ENCODE measurements around the gene PKDREJ.
A peak's percentile ranks its signal among the peaks of the same experiment; 100 is the strongest.

The PKDREJ gene

GRCh38 chr22:46299101-46299500 is 36.0 kb upstream of the PKDREJ start:
- TF ChIP-seq ZNF274 (IDR thresholded peaks at IDR 0.05; ENCODE audit: low read depth, low read length), result no peak
- no peak for TF ChIP-seq SUZ12 (IDR thresholded peaks at IDR 0.05; ENCODE audit: extremely low read depth, insufficient read depth, insufficient read length)
- peaks cover 12% of the 10 kb centered on the region for H3K4me1 ChIP-seq (ENCODE audit: insufficient read depth, insufficient read length)
- no peaks in the 10 kb centered on the region for H3K27me3 ChIP-seq (ENCODE audit: insufficient read depth, insufficient read length)
- peaks cover 40% of the 10 kb centered on the region for H3K36me3 ChIP-seq (ENCODE audit: insufficient read depth, insufficient read length, low read length)
- H3K9me3 ChIP-seq (ENCODE audit: insufficient read depth, low read length), result no peaks in the 10 kb centered on the region
- H3K9ac ChIP-seq (ENCODE audit: insufficient read length, low read depth), result peak overlapping the region; percentile 5
- H3K4me3 ChIP-seq (ENCODE audit: insufficient read length, low read depth), result no peak overlapping the region
- DNase-seq (ENCODE audit: low read depth, low spot score), result no peak

- TF ChIP-seq ZNF274 (IDR thresholded peaks at IDR 0.05; ENCODE audit: low read depth, low read length) (no peak), SUZ12 (IDR thresholded peaks at IDR 0.05; ENCODE audit: extremely low read depth, insufficient read depth, insufficient read length) (no peak), YY1 (IDR thresholded peaks at IDR 0.05; ENCODE audit: insufficient read depth, insufficient read length) (no peak)
- H3K4me1 ChIP-seq (ENCODE audit: insufficient read depth, insufficient read length), result peaks cover 14% of the 10 kb centered on the region
- DNase-seq (ENCODE audit: low read depth, low spot score), result peak; percentile 3
These were observed 34.1 kb upstream of the PKDREJ start for GRCh38 chr22:46297151-46297812.

GRCh38 chr22:46296257-46297150 is 33.4 kb upstream of the PKDREJ start, which contains the start of gene GTSE1:
GTSE1 (plus strand) TSS chr22:46296870; CDS start chr22:46297401, 531 bp downstream.
- Histone ChIP-seq H3K4me3 (ENCODE audit: insufficient read length, low read depth) (peak within 1 kb of the TSS; percentile 72), H3K27me3 (ENCODE audit: insufficient read depth, insufficient read length) (no peaks in the 10 kb centered on the region), H3K4me1 (ENCODE audit: insufficient read depth, insufficient read length) (peaks cover 14% of the 10 kb centered on the region), H3K36me3 (ENCODE audit: insufficient read depth, insufficient read length, low read length) (peaks cover 37% of the 10 kb centered on the region), H3K9me3 (ENCODE audit: insufficient read depth, low read length) (no peaks in the 10 kb centered on the region), H3K9ac (ENCODE audit: insufficient read length, low read depth) (peak within 1 kb of the TSS; percentile 86)
- TF ChIP-seq YY1 (IDR thresholded peaks at IDR 0.05; ENCODE audit: insufficient read depth, insufficient read length) (no peak), ZNF274 (IDR thresholded peaks at IDR 0.05; ENCODE audit: low read depth, low read length) (no peak), SUZ12 (IDR thresholded peaks at IDR 0.05; ENCODE audit: extremely low read depth, insufficient read depth, insufficient read length) (no peak)
- DNase-seq (ENCODE audit: low read depth, low spot score), result peak; percentile 93

More at GRCh38 chr22:46297151-46297812, 34.1 kb upstream of the PKDREJ start:
- Histone ChIP-seq H3K36me3 (ENCODE audit: insufficient read depth, insufficient read length, low read length) (peaks cover 38% of the 10 kb centered on the region), H3K27me3 (ENCODE audit: insufficient read depth, insufficient read length) (no peaks in the 10 kb centered on the region), H3K4me3 (ENCODE audit: insufficient read length, low read depth) (peak overlapping the region; percentile 72), H3K9ac (ENCODE audit: insufficient read length, low read depth) (peak overlapping the region; percentile 86), H3K9me3 (ENCODE audit: insufficient read depth, low read length) (no peaks in the 10 kb centered on the region)

- Histone ChIP-seq H3K9me3 (ENCODE audit: insufficient read depth, low read length) (no peaks in the 10 kb centered on the region), H3K36me3 (ENCODE audit: insufficient read depth, insufficient read length, low read length) (peaks cover 29% of the 10 kb centered on the region), H3K9ac (ENCODE audit: insufficient read length, low read depth) (peak overlapping the region; percentile 85), H3K4me3 (ENCODE audit: insufficient read length, low read depth) (peak overlapping the region; percentile 72), H3K4me1 (ENCODE audit: insufficient read depth, insufficient read length) (peaks cover 14% of the 10 kb centered on the region), H3K27me3 (ENCODE audit: insufficient read depth, insufficient read length) (no peaks in the 10 kb centered on the region)
- TF ChIP-seq YY1 (IDR thresholded peaks at IDR 0.05; ENCODE audit: insufficient read depth, insufficient read length) (no peak), SUZ12 (IDR thresholded peaks at IDR 0.05; ENCODE audit: extremely low read depth, insufficient read depth, insufficient read length) (no peak), ZNF274 (IDR thresholded peaks at IDR 0.05; ENCODE audit: low read depth, low read length) (no peak)
- DNase-seq (ENCODE audit: low read depth, low spot score), result no peak
These were observed 32.3 kb upstream of the PKDREJ start for GRCh38 chr22:46295277-46295971.

GRCh38 chr22:46294784-46295183 is 31.6 kb upstream of the PKDREJ start:
- H3K4me1 ChIP-seq (ENCODE audit: insufficient read depth, insufficient read length), result peaks cover 14% of the 10 kb centered on the region
- peaks cover 25% of the 10 kb centered on the region for H3K36me3 ChIP-seq (ENCODE audit: insufficient read depth, insufficient read length, low read length)
- no peak for DNase-seq (ENCODE audit: low read depth, low spot score)
- no peaks in the 10 kb centered on the region for H3K9me3 ChIP-seq (ENCODE audit: insufficient read depth, low read length)
- no peaks in the 10 kb centered on the region for H3K27me3 ChIP-seq (ENCODE audit: insufficient read depth, insufficient read length)
- H3K4me3 ChIP-seq (ENCODE audit: insufficient read length, low read depth), result no peak overlapping the region
- no peak for TF ChIP-seq SUZ12 (IDR thresholded peaks at IDR 0.05; ENCODE audit: extremely low read depth, insufficient read depth, insufficient read length)
- no peak for TF ChIP-seq ZNF274 (IDR thresholded peaks at IDR 0.05; ENCODE audit: low read depth, low read length)
- TF ChIP-seq YY1 (IDR thresholded peaks at IDR 0.05; ENCODE audit: insufficient read depth, insufficient read length), result no peak
- no peak overlapping the region for H3K9ac ChIP-seq (ENCODE audit: insufficient read length, low read depth)

- H3K9ac ChIP-seq (ENCODE audit: insufficient read length, low read depth), result no peak overlapping the region
- H3K4me3 ChIP-seq (ENCODE audit: insufficient read length, low read depth), result no peak overlapping the region
- H3K36me3 ChIP-seq (ENCODE audit: insufficient read depth, insufficient read length, low read length), result peaks cover 19% of the 10 kb centered on the region
- no peaks in the 10 kb centered on the region for H3K27me3 ChIP-seq (ENCODE audit: insufficient read depth, insufficient read length)
- no peaks in the 10 kb centered on the region for H3K9me3 ChIP-seq (ENCODE audit: insufficient read depth, low read length)
- DNase-seq (ENCODE audit: low read depth, low spot score), result no peak
- TF ChIP-seq ZNF274 (IDR thresholded peaks at IDR 0.05; ENCODE audit: low read depth, low read length), result no peak
- TF ChIP-seq SUZ12 (IDR thresholded peaks at IDR 0.05; ENCODE audit: extremely low read depth, insufficient read depth, insufficient read length), result no peak
- TF ChIP-seq YY1 (IDR thresholded peaks at IDR 0.05; ENCODE audit: insufficient read depth, insufficient read length), result no peak
- H3K4me1 ChIP-seq (ENCODE audit: insufficient read depth, insufficient read length), result peaks cover 15% of the 10 kb centered on the region
These were observed 30.6 kb upstream of the PKDREJ start for GRCh38 chr22:46293577-46294260.
